Stimulated activated CD4-positive, alpha-beta T cell treated with anti-CD3 and anti-CD28 coated beads, Interleukin-15, amount 100 ng/mL, for 48 hours (primary cell): ENCODE results near the gene EPX.

Experiments
- DNase-seq, 2 donors: peaks; one replicate each; pipeline ENCODE4 v3.0.0-alpha.2; 2020; ENCODE audit warnings: low read depth in 2 of 2

EPX gene

GRCh38 chr17:58252141-58252540, 59.6 kb downstream of the EPX start:
- DNase-seq, result no peak

GRCh38 chr17:58253082-58253481, 60.6 kb downstream of the EPX start:
- no peak for DNase-seq
